ENCODE data around the gene FAM222A. TPM values are rescaled to one million over a fixed set of nuclear protein-coding genes. Genes with fewer than 3 reads are reported as not detected.
A peak's percentile ranks its signal among the peaks of the same experiment; 100 is the strongest.

The FAM222A gene
- total RNA-seq, 1 experiment from 2014 or later = 12.8 TPM

DNA sequence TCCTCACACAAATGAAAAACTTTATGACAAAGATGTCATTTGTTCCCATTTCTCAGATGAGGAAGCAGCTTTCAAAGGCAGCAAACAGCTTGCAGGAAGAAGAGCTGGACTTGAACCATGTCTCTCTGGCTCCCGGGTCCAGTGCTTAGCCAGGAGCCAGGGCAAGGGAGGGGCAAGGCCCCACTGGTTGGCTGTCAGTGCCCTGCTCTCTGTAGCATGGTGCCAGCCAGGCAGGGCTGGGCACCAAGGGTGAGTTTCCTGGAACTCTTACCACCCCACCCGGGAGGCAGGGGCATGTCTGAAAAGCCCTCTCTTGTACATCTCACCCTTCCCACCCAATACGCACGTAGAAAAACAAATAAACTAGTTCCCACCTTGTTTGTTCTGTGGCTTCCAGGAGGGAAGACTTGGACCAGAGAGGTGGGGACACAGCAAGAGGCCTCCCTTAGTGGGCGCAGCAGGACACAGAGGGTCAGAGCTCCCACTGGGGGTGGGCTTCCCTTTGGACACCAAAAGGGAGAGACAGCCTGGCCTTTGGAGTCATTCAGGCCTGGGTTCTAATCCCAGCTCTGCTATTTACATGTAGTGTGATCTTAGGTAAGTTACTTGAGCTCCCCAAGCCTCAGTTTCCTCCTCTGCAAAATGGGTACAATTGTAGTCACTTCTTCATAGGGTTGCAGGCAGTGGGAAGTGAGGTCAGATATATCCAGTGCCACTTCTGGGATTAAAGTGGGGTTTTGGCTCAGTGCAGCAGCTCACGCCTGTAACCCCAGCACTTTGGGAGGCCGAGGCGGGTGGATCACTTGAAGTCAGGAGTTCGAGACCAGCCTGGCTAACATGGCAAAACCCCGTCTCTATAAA is 102.4 kb downstream of the FAM222A start:
- Histone ChIP-seq H3K36me3 (ENCODE audit: control insufficient read depth, insufficient read depth, low read length) (no peaks in the 10 kb centered on the region), H3K27ac (ENCODE audit: low read length) (no peak overlapping the region), H3K27me3 (ENCODE audit: control insufficient read depth, insufficient read depth, low read length) (no peaks in the 10 kb centered on the region), H3K4me3 (ENCODE audit: low read depth in 2 of 2, low read length in 2 of 2) (no peak overlapping the region), H3K9me3 (ENCODE audit: control insufficient read depth, insufficient read depth, low read depth, low read length) (no peaks in the 10 kb centered on the region), H3K4me1 (ENCODE audit: control insufficient read depth, insufficient read depth, low read length) (peaks cover 9% of the 10 kb centered on the region)
- TF ChIP-seq TCF7L2 (IDR thresholded peaks at IDR 0.05; ENCODE audit: low read depth, low read length) (no peak), POLR2AphosphoS5 (IDR thresholded peaks at IDR 0.05; ENCODE audit: low read depth, low read length) (no peak), SIN3A (IDR thresholded peaks at IDR 0.05; ENCODE audit: borderline replicate concordance, insufficient read depth, low read depth, low read length) (no peak)
- TF ChIP-seq, protein P1, sequence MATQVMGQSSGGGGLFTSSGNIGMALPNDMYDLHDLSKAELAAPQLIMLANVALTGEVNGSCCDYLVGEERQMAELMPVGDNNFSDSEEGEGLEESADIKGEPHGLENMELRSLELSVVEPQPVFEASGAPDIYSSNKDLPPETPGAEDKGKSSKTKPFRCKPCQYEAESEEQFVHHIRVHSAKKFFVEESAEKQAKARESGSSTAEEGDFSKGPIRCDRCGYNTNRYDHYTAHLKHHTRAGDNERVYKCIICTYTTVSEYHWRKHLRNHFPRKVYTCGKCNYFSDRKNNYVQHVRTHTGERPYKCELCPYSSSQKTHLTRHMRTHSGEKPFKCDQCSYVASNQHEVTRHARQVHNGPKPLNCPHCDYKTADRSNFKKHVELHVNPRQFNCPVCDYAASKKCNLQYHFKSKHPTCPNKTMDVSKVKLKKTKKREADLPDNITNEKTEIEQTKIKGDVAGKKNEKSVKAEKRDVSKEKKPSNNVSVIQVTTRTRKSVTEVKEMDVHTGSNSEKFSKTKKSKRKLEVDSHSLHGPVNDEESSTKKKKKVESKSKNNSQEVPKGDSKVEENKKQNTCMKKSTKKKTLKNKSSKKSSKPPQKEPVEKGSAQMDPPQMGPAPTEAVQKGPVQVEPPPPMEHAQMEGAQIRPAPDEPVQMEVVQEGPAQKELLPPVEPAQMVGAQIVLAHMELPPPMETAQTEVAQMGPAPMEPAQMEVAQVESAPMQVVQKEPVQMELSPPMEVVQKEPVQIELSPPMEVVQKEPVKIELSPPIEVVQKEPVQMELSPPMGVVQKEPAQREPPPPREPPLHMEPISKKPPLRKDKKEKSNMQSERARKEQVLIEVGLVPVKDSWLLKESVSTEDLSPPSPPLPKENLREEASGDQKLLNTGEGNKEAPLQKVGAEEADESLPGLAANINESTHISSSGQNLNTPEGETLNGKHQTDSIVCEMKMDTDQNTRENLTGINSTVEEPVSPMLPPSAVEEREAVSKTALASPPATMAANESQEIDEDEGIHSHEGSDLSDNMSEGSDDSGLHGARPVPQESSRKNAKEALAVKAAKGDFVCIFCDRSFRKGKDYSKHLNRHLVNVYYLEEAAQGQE (IDR thresholded peaks at IDR 0.05; ENCODE audit: insufficient read depth in 1 of 2, low read depth in 2 of 2, low read length in 1 of 2) = no peak
- TF ChIP-seq, protein P2, sequence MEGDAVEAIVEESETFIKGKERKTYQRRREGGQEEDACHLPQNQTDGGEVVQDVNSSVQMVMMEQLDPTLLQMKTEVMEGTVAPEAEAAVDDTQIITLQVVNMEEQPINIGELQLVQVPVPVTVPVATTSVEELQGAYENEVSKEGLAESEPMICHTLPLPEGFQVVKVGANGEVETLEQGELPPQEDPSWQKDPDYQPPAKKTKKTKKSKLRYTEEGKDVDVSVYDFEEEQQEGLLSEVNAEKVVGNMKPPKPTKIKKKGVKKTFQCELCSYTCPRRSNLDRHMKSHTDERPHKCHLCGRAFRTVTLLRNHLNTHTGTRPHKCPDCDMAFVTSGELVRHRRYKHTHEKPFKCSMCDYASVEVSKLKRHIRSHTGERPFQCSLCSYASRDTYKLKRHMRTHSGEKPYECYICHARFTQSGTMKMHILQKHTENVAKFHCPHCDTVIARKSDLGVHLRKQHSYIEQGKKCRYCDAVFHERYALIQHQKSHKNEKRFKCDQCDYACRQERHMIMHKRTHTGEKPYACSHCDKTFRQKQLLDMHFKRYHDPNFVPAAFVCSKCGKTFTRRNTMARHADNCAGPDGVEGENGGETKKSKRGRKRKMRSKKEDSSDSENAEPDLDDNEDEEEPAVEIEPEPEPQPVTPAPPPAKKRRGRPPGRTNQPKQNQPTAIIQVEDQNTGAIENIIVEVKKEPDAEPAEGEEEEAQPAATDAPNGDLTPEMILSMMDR (IDR thresholded peaks at IDR 0.05) = no peak
- ChIA-PET CTCF (no interaction called here), POLR2A (interaction anchor here (0.6 kb wide), 1 partner anchor 209 kb away, joined by 9 read pairs; no protein-coding TSS in a partner anchor)
- DNase-seq (ENCODE audit: low read depth, low spot score) (no peak), ATAC-seq (0 out of 2 replicates have a peak, but pooled peaks have one; percentile 33)
- intact Hi-C loops (cut with micrococcal nuclease; ENCODE audit: unreplicated experiment) (no loop called here), in situ Hi-C loops (cut with HindIII; ENCODE audit: low pct_unique_long_range_greater_than_20kb, low sequenced_read_pairs) (no loop called here)
- no TSS peak for BruUV-seq (replicated peaks)

DNA sequence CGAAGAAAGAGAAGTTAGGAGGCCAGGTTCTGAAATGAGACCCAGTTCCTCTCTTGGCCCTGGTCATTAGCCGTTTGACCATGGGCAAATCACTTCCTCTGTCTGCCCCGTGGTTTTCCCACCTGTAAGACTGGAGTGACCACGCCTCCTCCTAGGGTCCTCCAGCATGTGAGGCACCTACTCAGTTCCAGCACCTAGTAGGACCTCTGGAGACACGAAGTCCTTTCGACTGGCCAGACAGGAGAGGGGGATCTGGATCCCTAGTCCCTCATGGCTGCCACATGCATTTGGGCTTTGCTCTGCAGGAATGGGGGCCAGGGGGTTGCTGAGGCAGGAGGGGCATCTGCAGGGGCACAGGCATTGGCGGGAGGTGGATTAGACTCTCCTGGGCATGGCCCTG is 103.2 kb downstream of the FAM222A start:
- intact Hi-C loops (cut with micrococcal nuclease; ENCODE audit: unreplicated experiment) = no loop called here
- ATAC-seq (no peak), DNase-seq (ENCODE audit: low read depth, low spot score) (no peak)
- no peaks in the 10 kb centered on the region for H3K9me3 ChIP-seq (ENCODE audit: control insufficient read depth, insufficient read depth, low read depth, low read length)
- BruUV-seq (replicated peaks) = no TSS peak
- in situ Hi-C loops (cut with HindIII; ENCODE audit: low pct_unique_long_range_greater_than_20kb, low sequenced_read_pairs) = no loop called here
- H3K4me1 ChIP-seq (ENCODE audit: control insufficient read depth, insufficient read depth, low read length) = peaks cover 9% of the 10 kb centered on the region
- H3K27ac ChIP-seq (ENCODE audit: low read length) = no peak overlapping the region
- ChIA-PET POLR2A (no interaction called here), CTCF (no interaction called here)
- TF ChIP-seq, protein P2 (IDR thresholded peaks at IDR 0.05) = no peak
- no peak for TF ChIP-seq POLR2AphosphoS5 (IDR thresholded peaks at IDR 0.05; ENCODE audit: low read depth, low read length)
- TF ChIP-seq, protein P1 (IDR thresholded peaks at IDR 0.05; ENCODE audit: insufficient read depth in 1 of 2, low read depth in 2 of 2, low read length in 1 of 2) = no peak
- TF ChIP-seq TCF7L2 (IDR thresholded peaks at IDR 0.05; ENCODE audit: low read depth, low read length) = no peak
- TF ChIP-seq SIN3A (IDR thresholded peaks at IDR 0.05; ENCODE audit: borderline replicate concordance, insufficient read depth, low read depth, low read length) = no peak
- no peaks in the 10 kb centered on the region for H3K27me3 ChIP-seq (ENCODE audit: control insufficient read depth, insufficient read depth, low read length)
- H3K36me3 ChIP-seq (ENCODE audit: control insufficient read depth, insufficient read depth, low read length) = no peaks in the 10 kb centered on the region
- no peak overlapping the region for H3K4me3 ChIP-seq (ENCODE audit: low read depth in 2 of 2, low read length in 2 of 2)
